GM21619 (cell line): ENCODE results near the gene LINC01488.

Experiments used
- ATAC-seq: cut with Tn5 transposase; IDR thresholded peaks from one replicate; pipeline ENCODE4 v1.9.1; 2021; ENCODE audit not compliant: unreplicated experiment

Gene LINC01488

DNA sequence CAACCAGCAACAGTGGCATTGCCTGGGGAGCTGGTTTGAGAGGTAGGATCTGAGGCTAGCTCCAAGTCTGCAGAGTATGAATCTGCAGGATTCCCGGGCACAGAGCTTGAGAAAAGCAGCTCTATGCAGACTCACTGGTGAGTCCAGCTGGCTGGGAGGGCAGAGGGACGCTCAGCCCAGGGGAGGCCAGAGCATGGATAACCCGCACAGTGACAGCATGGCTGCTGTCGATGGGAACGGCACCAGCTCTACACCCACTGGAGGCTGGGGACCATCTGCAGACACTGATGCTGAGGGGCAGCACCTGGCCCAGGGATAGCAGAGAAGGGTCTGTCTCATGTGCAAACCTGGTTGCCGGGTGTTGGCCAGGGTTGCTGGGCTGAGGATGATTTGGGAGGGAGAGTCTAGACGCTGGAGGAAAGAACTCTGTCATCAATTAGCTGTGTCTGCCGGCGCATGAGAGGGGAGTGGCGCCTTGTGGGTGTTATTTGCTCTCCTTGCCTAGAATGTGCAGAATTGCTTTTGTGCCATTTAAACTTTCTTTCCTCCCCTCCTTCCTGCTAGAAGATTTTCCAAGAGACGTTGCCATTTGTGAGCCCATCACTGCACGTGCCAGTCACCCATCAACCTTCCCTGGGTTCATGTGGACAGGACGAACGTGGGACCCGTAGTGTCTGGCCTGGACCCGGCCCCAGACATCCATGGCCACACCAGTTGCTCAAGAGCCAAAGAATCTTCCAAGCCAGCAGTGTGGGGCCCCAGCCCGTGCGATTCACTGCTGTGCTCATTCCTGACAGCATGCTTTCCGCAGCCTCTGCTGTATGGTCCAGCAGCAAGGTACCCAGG, 19.1 kb upstream of the LINC01488 start:
- ATAC-seq: no peak

DNA sequence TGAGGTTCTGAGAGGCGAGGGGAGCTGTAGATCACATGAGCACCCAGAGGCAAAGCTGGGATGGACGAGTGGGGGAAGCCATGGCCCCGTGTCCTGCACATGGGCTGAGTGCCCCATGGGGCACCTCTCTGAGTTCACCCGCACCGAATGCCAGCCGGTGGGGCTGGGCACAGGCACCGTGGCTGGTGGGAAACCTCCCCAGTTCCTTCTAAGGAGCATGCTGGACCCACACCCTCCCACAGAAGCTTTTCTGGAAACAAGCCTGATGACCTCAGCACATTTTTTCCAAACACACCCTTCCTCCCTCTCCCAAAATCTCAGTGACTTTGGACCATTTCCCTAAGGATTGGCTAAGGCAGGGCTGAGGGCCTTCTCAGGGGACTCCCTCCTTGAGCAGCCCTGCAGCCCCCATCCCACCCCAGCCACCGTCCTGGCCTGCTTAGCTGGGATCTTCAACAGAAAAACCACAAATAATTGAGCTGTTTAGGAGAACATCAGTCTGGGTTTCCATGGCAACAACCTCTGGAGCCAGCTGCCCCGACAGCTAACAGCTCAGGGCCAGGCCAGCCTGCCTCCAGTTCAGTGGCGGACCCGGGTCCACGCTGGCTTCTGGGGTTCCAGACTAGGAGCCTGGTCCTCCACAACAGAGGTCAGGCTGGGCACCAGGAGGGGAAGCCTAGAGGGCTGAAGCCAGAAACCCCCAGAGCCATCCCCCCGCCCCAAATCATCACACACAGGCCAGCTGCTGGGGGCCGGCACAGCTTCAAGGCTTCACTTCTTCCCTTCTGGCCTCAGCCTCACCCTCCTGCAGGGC, 18.1 kb upstream of the LINC01488 start:
- no peak for ATAC-seq

DNA sequence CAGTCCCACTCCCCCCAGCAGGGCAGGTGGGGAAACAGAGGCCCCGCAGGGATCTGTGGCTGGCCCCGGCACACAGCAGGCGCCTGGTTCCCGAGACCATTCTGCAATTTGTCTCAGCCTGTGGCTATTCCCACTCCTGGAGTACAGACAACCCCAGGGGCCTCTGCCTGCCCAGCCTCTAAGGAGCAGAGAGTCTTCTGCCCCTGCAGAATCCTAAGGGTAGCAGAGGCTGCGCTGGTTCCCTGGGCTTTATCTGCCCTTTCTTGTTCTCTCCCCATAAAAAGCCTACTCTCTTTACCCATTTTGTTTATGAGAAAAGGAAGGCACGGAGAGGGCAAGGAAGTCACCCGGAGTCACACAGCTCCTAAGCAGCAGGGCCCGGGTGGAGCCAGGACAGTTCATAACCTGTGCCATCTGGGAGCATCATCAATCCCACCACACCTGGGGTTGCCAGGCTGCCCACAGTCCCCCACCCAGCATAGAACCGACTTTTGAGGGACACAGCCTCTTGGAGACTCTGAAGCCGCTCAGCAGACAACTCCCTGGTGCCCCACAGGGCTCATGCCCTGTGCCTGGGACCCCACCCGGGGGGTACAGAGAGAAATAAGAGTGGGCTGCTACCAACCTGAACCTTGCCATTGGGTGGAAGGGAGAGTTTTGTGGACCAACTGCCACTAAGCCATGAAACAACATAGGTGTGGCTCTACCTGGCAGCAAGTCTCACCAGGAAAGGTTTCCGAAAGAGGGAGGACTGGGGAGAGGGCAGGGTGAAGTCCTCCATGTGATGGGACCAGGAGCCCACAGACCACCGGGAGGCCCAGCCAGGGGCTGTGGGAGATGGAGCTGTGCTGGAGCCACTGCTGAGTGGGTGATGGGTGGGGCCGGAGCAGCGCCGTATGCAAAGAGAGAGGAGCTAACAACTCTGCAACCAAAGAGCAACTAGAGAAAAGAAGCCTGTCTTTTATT, 17.2 kb upstream of the LINC01488 start:
- ATAC-seq: no peak

DNA sequence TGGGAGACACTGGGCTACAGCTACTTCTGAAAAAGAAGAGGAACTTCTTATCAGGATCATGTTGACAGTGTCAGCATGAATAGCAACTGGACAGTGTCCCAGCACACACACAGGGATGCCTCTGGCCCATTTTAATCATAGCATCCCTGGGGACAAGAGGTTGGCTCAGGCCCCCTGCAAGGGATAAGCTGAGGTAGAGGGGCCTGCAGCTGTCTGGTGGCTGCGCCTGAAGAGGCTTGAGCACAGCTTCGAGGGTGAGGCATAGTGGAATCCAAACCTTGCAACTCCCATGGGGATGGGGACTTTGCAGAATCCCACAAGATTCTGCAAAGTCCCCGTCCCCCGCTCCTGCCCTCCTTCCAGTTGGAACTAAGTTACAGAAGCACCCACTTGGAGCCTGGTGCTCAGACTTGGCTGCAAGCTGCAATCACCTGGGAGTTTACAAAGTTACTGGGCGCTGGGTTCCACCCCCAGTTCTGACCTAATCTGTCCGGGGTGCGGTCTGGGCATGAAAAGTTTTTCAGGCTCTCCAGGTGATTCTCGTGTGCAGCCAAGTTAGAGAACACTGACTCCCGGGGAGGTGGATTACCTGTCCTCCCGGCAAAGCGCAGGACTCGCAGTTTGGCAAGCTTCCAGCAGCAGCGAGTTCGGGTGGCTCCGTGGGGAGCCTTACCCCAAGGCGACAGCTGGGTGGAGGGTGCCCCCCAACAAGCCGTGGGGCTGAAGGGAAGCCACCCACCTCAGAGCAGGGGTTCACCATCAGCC, 16.0 kb upstream of the LINC01488 start:
- no peak for ATAC-seq

DNA sequence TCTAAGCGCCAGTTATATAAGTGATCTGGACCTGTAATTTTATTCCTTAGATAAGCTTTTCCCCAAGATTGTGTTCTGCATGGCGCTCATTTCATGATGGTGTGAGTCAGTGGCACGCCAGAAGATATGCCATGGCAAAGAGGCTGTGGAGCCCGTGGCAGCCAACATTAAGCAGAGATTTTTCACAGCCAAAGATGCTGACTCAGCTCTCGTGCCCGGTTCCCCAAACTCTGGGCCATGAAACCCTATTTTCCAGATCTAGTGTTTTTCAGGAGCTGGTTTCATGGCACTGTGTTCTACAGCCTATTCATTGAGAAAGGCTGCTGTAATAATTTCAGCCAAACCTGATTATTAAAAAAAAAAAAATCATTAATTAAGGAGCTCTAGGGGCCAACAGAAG, 15.4 kb upstream of the LINC01488 start:
- ATAC-seq: no peak

GRCh38 chr11:69467196-69467595, 14.3 kb upstream of the LINC01488 start:
- no peak for ATAC-seq

DNA sequence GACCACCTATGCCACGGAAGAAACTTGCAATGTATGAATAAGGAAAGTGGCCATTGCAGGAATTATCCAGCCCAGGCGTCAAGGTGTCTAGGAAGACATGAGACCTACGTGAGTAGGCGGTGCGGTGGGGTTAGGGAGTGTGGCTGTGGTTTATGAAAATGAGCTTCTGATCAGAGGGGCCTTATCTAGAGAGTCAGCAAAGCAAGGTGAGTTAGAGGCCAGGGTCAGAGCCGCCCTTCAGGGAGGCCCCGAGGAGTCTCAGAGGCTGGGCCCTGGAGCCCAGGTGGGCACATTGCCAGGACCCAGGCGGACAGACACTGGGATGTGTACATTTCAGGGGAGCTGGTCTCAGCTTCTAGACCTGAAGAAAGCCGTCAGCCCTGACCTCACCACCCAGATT, 13.8 kb upstream of the LINC01488 start:
- no peak for ATAC-seq

DNA sequence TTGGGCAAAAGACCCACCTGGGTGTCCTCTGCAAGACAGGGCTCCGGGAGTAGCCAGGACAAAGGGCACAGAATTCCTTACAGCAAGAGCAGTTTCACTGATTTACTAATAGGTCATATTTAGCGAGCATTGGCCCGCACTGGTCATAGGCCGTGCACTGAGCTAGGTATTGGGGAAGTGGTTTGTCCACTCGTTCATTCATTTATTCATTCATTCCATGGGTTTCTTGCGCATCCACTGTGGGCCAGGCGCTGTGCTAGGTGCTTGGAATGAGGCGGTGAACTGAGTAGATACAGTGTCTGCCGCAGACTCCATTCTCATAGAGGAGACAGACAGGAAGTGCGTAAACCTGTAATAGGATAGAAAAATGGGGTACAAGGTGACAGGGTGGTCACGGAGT, 13.2 kb upstream of the LINC01488 start:
- ATAC-seq: no peak

GRCh38 chr11:69468911-69469885, 12.3 kb upstream of the LINC01488 start:
- ATAC-seq: no peak

DNA sequence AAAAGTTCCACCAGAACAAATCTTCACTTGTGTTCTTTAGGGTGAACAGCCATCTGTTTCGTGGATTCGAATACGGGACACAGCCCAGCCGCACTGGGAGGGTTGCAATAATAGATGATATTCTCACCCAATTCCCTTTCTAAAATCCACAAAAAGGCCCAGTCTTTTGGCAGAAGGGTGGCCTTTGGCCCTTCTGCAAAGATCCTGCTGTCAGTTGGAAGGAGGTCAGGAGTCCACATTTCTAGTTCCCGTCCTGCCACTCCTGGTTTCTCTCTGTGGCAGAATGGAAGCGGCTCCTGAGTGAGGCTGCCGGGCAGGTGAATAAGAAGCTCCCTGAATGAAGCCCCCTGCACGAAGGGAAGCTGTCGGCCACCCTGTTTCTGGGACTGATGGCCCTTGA, 11.2 kb upstream of the LINC01488 start:
- no peak for ATAC-seq

- no peak for ATAC-seq
Measured at GRCh38 chr11:69470793-69471728, 10.4 kb upstream of the LINC01488 start.

- no peak for ATAC-seq
Measured at GRCh38 chr11:69471729-69472540, 9.5 kb upstream of the LINC01488 start.

DNA sequence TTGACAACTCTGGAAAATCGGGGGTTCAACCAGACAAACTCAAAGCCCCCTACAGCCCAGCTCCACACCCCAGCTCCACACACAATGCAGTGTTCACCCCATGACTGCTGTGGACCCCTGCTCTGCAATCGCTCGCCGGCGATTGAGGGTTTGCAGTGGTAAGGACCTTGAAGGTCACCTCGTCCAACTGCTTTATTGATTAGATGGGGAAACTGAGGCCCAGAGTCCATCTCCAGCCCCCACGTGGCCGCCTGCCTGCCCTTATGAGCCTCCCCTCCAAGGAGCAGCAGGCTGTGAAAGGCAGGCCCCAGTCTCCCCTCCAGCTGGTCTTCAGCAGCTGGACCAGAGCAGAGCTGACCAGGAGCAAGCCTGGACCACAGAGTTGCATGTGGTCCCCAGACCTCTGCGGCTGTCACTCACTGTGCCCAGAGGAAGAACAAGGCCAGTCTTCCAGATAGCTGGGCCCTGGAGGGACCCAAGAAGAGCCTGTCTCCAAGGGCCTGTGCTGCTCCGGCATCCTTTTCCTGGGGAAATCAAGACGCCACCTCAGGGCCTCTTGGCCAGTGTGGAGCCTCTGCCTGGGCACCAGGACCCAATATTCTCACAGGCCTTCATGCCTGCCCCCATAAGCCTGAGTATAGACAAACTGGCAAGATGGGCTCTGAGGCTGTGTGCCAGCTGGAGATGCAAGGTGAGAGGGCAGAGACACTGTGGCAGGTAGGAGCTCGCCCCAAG, 8.8 kb upstream of the LINC01488 start:
- no peak for ATAC-seq

GRCh38 chr11:69473276-69473845, 8.1 kb upstream of the LINC01488 start:
- ATAC-seq: no peak

DNA sequence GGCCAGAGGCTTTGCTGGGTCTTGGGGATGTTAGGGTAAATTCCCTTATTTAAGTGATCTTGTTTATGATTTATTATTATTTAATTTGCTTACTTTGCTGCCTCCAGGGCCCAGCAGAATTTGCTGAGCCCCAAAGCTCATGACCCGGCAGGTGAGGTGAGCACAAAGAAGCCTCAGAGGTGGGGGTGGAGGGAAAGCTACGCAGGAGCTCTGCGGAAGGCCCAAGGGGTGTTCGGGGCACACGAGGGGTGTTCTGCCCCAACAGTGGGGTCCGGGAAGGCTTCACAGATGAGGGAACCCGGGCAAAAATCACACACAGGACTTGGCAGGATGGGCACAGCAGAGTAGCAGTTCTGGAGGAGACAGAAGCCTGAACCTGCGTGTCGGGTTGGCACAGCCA, 6.7 kb upstream of the LINC01488 start:
- no peak for ATAC-seq

DNA sequence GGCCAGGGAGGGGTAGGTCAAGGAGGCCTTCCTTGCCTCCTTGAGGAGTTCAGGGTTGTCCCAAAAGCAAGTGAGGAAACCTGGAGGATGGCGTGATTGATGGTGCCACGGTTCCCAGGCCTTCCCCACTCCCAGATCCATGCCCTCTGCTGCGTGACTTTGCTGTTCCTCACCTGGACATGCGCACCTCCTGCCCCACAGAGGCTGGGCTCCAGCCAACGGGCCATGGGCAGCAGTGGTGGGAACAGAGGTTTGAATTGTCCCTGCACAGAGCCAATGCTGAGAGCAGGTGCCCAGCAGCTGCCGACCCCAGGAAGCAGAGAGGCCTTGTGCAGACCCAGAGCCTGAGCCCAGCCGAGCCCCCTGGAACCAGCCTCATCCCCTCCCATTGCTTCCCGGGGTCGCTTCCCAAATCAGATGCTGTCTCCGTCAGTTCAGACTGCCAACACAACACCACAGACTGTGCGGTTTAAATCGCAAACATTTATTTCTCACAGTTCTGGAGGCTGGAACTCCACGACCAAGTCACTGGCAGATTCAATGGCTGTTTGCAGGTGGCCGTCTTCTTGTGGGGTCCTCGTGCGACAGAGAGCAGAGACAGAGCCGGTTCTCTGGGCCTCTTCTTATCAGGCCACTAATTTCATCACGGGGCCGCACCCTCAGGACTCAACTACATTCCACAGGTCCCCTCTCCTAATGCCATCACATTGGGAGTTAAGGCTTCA, 6.2 kb upstream of the LINC01488 start:
- ATAC-seq: no peak
